CD4-positive, alpha-beta T cell treated with Interleukin-15 for 1 hour (primary cell): ENCODE results near the gene CLTA.
"Not testable (repeated sequence)": the region's sequence is repeated elsewhere in the genome, so short reads cannot be mapped to it uniquely, and the experiment has no call there.

Experiments
- DNase-seq: peaks from one replicate; pipeline ENCODE4 v3.0.0-alpha.2; 2020

CLTA gene

GRCh38 chr9:36191686-36192085 is 965 bp downstream of the CLTA start:
- no peak for DNase-seq

GRCh38 chr9:36192196-36192595 is 1.5 kb downstream of the CLTA start:
- no peak for DNase-seq

GRCh38 chr9:36193023-36193422 is 2.3 kb downstream of the CLTA start:
- no peak for DNase-seq

- DNase-seq = no peak
These were observed 3.7 kb downstream of the CLTA start for GRCh38 chr9:36194326-36195000.

GRCh38 chr9:36204906-36205547 is 14.3 kb downstream of the CLTA start:
- no peak for DNase-seq

GRCh38 chr9:36207016-36207415 is 16.3 kb downstream of the CLTA start:
- no peak for DNase-seq

GRCh38 chr9:36207546-36208012 is 16.9 kb downstream of the CLTA start:
- no peak for DNase-seq

- no peak for DNase-seq
These were observed 18.0 kb downstream of the CLTA start for GRCh38 chr9:36208521-36209253.

GRCh38 chr9:36210722-36211121 is 20.0 kb downstream of the CLTA start:
- DNase-seq = no peak

GRCh38 chr9:36211510-36211909 is 20.8 kb downstream of the CLTA start:
- no peak for DNase-seq

- no peak for DNase-seq
These were observed 22.7 kb downstream of the CLTA start for GRCh38 chr9:36213387-36213786.

- no peak for DNase-seq
These were observed 23.3 kb downstream of the CLTA start for GRCh38 chr9:36213989-36214388.

GRCh38 chr9:36214571-36214970 is 23.9 kb downstream of the CLTA start:
- no peak for DNase-seq

- DNase-seq = no peak
These were observed 26.7 kb downstream of the CLTA start for GRCh38 chr9:36217256-36217968.

- DNase-seq = no peak
These were observed 27.3 kb downstream of the CLTA start for GRCh38 chr9:36218011-36218410.

GRCh38 chr9:36218411-36218901 is 27.7 kb downstream of the CLTA start:
- no peak for DNase-seq

GRCh38 chr9:36221667-36222066 is 30.9 kb downstream of the CLTA start:
- no peak for DNase-seq

GRCh38 chr9:36222449-36222848 is 31.7 kb downstream of the CLTA start:
- no peak for DNase-seq

- no peak for DNase-seq
These were observed 46.5 kb downstream of the CLTA start for GRCh38 chr9:36237230-36237629.

- not testable (repeated sequence) for DNase-seq
These were observed 48.5 kb downstream of the CLTA start for GRCh38 chr9:36239205-36239604.

GRCh38 chr9:36239675-36240074 is 49.0 kb downstream of the CLTA start:
- not testable (repeated sequence) for DNase-seq

- DNase-seq = no peak
These were observed 55.2 kb downstream of the CLTA start for GRCh38 chr9:36245906-36246305.

- DNase-seq = no peak
These were observed 56.6 kb downstream of the CLTA start for GRCh38 chr9:36247356-36247755.
